Ishikawa (cell line): ENCODE measurements around the gene CCL17.

Experiments used
- RAD21 ChIP-seq: IDR thresholded peaks from 2 replicates; pipeline ENCODE4 v1.6.1; 2012; ENCODE audit warnings: low read depth
- REST ChIP-seq: IDR thresholded peaks from 2 replicates; pipeline ENCODE4 v1.6.1; 2012; ENCODE audit warnings: low read depth, mild to moderate bottlenecking
- TAF1 ChIP-seq: IDR thresholded peaks from 2 replicates; pipeline ENCODE4 v1.6.1; 2012; ENCODE audit warnings: low read depth, mild to moderate bottlenecking
- TCF12 ChIP-seq: IDR thresholded peaks from 2 replicates; pipeline ENCODE4 v1.6.1; 2012; ENCODE audit warnings: low read depth
- YY1 ChIP-seq: IDR thresholded peaks from 2 replicates; pipeline ENCODE4 v1.6.1; 2012; ENCODE audit warnings: low read depth

GRCh38 chr16:57391708-57392107 lies 12.9 kb upstream of the CCL17 start:
- TF ChIP-seq RAD21 (no peak), TAF1 (no peak), TCF12 (no peak), REST (peak; percentile 35; the same call in 1 of the 2 replicates), YY1 (no peak)
